NK-92 treated with Interleukin-12 subunit alpha and Interleukin-12 subunit beta, amount 100 ng/mL, for 24 hours (cell line): ENCODE results near the gene DIS3.
"Not testable (repeated sequence)": the region's sequence is repeated elsewhere in the genome, so short reads cannot be mapped to it uniquely, and the experiment has no call there.

Experiments
- DNase-seq: peaks from one replicate; lab custom pipeline; 2025; lab: John Stamatoyannopoulos, UW

Gene DIS3

GRCh38 chr13:72740015-72740414 is 41.7 kb downstream of the DIS3 start:
- DNase-seq: no peak

- no peak for DNase-seq
Measured at GRCh38 chr13:72737033-72737432, 44.7 kb downstream of the DIS3 start.

DNA sequence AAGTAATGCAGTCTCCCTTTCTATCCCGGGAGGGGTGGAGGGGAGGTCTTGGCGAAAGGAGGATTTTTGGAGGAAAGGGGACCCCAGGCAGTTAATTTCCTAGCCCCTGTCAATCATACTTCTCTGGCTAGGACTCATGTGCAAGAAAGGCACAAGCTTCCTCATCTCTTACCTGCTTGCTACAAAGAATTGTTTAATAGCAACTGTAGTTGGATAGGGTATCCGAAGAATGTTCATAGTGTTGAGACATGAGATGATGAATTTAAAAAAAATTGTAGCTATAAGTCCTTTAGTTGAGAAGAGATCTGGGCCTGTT is 53.5 kb downstream of the DIS3 start:
- DNase-seq: no peak

GRCh38 chr13:72727417-72728289 is 54.0 kb downstream of the DIS3 start, which contains the start of the genes BORA and MZT1:
BORA (plus strand) TSS chr13:72727923; CDS start chr13:72728941, 1,018 bp downstream.
MZT1 (minus strand) TSS chr13:72727629; CDS start chr13:72727602, 27 bp downstream.
- peak; percentile 96 for DNase-seq

DNA sequence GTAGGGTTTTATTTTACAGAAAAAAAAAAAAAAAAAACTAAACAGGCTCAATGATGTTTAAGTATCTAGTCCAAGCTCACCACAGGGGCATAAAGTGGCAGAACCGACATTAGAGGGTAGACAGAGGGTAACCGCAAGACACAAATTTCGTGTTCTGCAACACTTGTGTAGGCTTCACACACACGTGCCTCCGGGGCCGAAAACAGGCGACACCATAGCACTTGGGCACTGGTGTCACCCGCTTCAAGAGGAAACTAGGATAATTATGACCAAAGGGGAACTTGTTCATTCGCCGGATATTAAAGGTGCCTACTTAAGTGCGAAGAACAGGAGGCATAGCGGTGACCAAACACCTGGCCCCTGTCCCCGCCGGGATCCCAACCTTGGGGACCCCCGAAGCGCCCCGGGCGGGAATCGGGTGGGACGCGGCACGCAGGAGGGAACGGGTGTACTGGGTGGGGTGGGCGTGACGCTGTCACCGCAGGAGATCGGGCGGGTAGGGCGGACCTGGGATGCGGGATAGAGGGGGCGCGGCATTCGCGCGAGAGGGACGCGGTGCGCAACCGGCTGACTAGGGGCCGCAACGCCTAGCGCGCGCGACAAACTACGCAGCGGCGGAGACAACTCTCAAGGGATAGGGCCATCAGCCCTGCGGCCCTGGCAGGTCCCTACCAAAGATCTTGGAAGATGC is 54.8 kb downstream of the DIS3 start:
- DNase-seq: peak; percentile 47

- DNase-seq: not testable (repeated sequence)
Measured at GRCh38 chr13:72726185-72726584, 55.5 kb downstream of the DIS3 start.

DNA sequence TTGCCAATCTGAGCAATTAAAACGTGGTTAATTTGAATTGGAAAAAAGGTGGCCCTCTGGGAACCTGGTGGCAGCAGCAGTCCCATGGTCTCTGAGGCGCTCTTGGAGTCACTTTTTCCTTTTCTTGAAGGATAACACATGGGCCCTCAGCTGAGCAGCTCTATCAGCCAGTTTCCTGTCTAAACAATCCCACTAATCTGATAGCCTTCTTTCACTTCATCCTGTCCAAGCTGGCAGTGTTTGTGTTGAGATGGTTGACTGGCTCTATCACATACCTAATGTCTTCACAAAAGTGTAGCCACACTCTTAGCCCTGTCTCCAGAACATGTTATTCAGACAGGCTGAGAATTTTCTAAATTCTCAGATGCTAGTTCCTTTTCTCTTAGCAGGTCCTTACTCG is 64.9 kb downstream of the DIS3 start:
- DNase-seq: no peak
